Neuronal stem cell (in vitro differentiated cells): ENCODE measurements around the gene OR52B4.
"Not testable (repeated sequence)": the region's sequence is repeated elsewhere in the genome, so short reads cannot be mapped to it uniquely, and the experiment has no call there.

ENCODE experiments used
- DNase-seq: peaks from one replicate; pipeline ENCODE4 v3.0.0-alpha.2; 2013; ENCODE audit warnings: low spot score
- H2AFZ ChIP-seq: one replicate; pipeline ENCODE4 v1.6.1; 2013; ENCODE audit warnings: mild to moderate bottlenecking, low read length, inconsistent platforms
- H2AK5ac ChIP-seq: 2 replicates; pipeline ENCODE4 v1.6.1; 2013; ENCODE audit warnings: low read depth, mild to moderate bottlenecking, inconsistent platforms, low read length, moderate library complexity, mixed read lengths
- H2BK120ac ChIP-seq: 2 replicates; pipeline ENCODE4 v1.6.1; 2013; ENCODE audit warnings: low read depth, mild to moderate bottlenecking, inconsistent platforms, low read length, moderate library complexity, mixed read lengths
- H2BK12ac ChIP-seq: one replicate; pipeline ENCODE4 v1.6.1; 2013; ENCODE audit warnings: low read length, inconsistent platforms
- H2BK15ac ChIP-seq: 2 replicates; pipeline ENCODE4 v1.6.1; 2013; ENCODE audit warnings: mild to moderate bottlenecking, low read length, inconsistent platforms, mixed read lengths
- H2BK5ac ChIP-seq: one replicate; pipeline ENCODE4 v1.6.1; 2013; ENCODE audit warnings: inconsistent platforms, mild to moderate bottlenecking, low read length, moderate library complexity
- H3K14ac ChIP-seq: one replicate; pipeline ENCODE4 v1.6.1; 2013; ENCODE audit warnings: low read length, inconsistent platforms
- H3K18ac ChIP-seq: 2 replicates; pipeline ENCODE4 v1.6.1; 2013; ENCODE audit warnings: low read length, inconsistent platforms
- H3K23ac ChIP-seq: 2 replicates; pipeline ENCODE4 v1.6.1; 2013; ENCODE audit warnings: low read depth, mild to moderate bottlenecking, mixed read lengths, low read length, inconsistent platforms; ENCODE audit not compliant: poor library complexity
- H3K27ac ChIP-seq: replicated peaks from 3 replicates; pipeline ENCODE4 v1.5.1; 2013; ENCODE audit warnings: low read length, inconsistent platforms
- H3K27me3 ChIP-seq, 3 experiments: 2 replicates each; pipeline ENCODE4 v1.6.1; 2013; ENCODE audit warnings: low read length in 3 of 3, mild to moderate bottlenecking in 2 of 3, inconsistent platforms in 1 of 3, low read depth in 1 of 3, mixed read lengths in 1 of 3, moderate library complexity in 1 of 3; ENCODE audit not compliant: control insufficient read depth in 3 of 3, insufficient read depth in 3 of 3
- H3K36me3 ChIP-seq, 2 donors: replicated peaks in 1 of 2; 2 replicates each; pipeline ENCODE4 v1.6.1; 2013; ENCODE audit warnings: low read length in 2 of 2; ENCODE audit not compliant: control insufficient read depth in 2 of 2, insufficient read depth in 2 of 2
- H3K4ac ChIP-seq: 2 replicates; pipeline ENCODE4 v1.6.1; 2013; ENCODE audit warnings: inconsistent platforms, mild to moderate bottlenecking, low read length, moderate library complexity
- H3K4me1 ChIP-seq, 2 donors: 1 replicate in 1 of 2; 2 replicates in 1 of 2; pipeline ENCODE4 v1.6.1; 2013; ENCODE audit warnings: low read length in 2 of 2, low read depth in 1 of 2; ENCODE audit not compliant: control insufficient read depth in 2 of 2, insufficient read depth in 1 of 2
- H3K4me2 ChIP-seq: one replicate; pipeline ENCODE4 v1.6.1; 2013; ENCODE audit warnings: mild to moderate bottlenecking, low read length, inconsistent platforms; ENCODE audit not compliant: insufficient read depth, poor library complexity, severe bottlenecking
- H3K4me3 ChIP-seq, 2 donors: 2 replicates each; pipeline ENCODE4 v1.5.1; 2013; ENCODE audit warnings: low read length in 2 of 2, mild to moderate bottlenecking in 2 of 2, inconsistent platforms in 1 of 2, moderate library complexity in 1 of 2
- H3K79me1 ChIP-seq: one replicate; pipeline ENCODE4 v1.6.1; 2013; ENCODE audit warnings: low read depth, mild to moderate bottlenecking, inconsistent platforms, low read length, moderate library complexity
- H3K9ac ChIP-seq: one replicate; pipeline ENCODE4 v1.6.1; 2013; ENCODE audit warnings: mild to moderate bottlenecking, low read depth, low read length, inconsistent platforms; ENCODE audit not compliant: poor library complexity
- H3K9me3 ChIP-seq, 2 donors: replicated peaks in 1 of 2; 2 replicates each; pipeline versions ENCODE3 to v1.6.1; 2013; ENCODE audit warnings: low read length in 2 of 2, mild to moderate bottlenecking in 2 of 2, inconsistent platforms in 1 of 2, low read depth in 1 of 2, mixed read lengths in 1 of 2, moderate library complexity in 1 of 2; ENCODE audit not compliant: control insufficient read depth in 2 of 2, insufficient read depth in 1 of 2
- H4K8ac ChIP-seq: one replicate; pipeline ENCODE4 v1.6.1; 2013; ENCODE audit warnings: low read depth, mild to moderate bottlenecking, inconsistent platforms, low read length, moderate library complexity
- H4K91ac ChIP-seq: one replicate; pipeline ENCODE4 v1.6.1; 2013; ENCODE audit warnings: low read length, low read depth, mild to moderate bottlenecking, inconsistent platforms; ENCODE audit not compliant: poor library complexity
- WGBS, 2 donors: extraction: QIAGEN DNeasy Blood & Tissue Kit; methylation state at CpG; one replicate each; pipeline ENCODE4 v1.1.7; 2013; ENCODE audit warnings: missing lambda C conversion rate in 2 of 2, mixed read lengths in 1 of 2; ENCODE audit not compliant: insufficient read length in 2 of 2, insufficient replicate concordance in 1 of 2; ENCODE audit errors: extremely low coverage in 2 of 2; 5-methylcytosine and 5-hydroxymethylcytosine counted together

The OR52B4 gene

DNA sequence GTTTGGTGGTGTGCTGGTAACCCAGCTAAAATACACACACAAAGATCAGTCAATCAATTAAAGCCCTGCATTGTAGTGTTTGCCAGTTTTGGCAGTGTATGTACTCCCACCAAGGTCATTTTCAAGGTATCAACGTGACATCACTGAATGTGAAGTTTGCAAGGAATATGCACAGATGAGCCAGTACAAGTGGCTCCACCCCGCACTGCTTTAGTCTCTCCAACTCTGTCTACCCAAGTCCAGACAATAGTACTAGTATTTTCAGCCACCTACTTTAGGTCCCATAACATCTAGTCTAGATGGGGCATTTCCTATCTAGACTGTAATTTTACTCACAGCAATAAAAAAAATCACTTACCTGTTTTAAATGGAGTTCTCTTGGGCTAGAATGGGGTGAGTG is 22.8 kb downstream of the OR52B4 start:
- H2BK5ac ChIP-seq, H3K36me3 ChIP-seq, H3K4ac ChIP-seq, H2AFZ ChIP-seq, H3K4me1 ChIP-seq, H3K9me3 ChIP-seq, H4K91ac ChIP-seq, H3K27me3 ChIP-seq, H3K4me2 ChIP-seq, H3K4me3 ChIP-seq, H2BK120ac ChIP-seq, DNase-seq, H3K18ac ChIP-seq, H3K9ac ChIP-seq, H3K23ac ChIP-seq, H4K8ac ChIP-seq, H2AK5ac ChIP-seq, H2BK12ac ChIP-seq, H3K79me1 ChIP-seq, H3K14ac ChIP-seq, H3K27ac ChIP-seq, H2BK15ac ChIP-seq: not testable (repeated sequence)
- no CpG with 5 or more reads among the region's 2 CpGs for WGBS, 2 donors

DNA sequence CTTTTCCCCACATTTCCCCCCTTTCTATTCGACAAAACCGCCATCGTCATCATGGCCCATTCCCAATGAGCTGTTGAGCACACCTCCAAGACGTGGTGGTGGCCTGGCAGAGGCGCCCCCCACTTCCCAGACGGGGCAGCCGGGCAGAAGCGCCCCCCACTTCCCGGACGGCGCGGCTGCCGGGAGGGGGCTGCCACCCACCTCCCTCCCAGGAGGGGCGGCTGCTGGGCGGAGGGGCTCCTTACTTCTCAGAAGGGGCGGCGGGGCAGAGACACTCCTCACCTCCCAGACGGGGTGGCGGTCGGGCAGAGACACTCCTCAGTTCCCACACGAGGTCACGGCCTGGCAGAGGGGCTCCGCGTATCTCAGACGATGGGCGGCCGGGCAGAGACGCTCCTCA is 33.8 kb downstream of the OR52B4 start:
- H3K4me2 ChIP-seq, H3K18ac ChIP-seq, H3K79me1 ChIP-seq, H2AK5ac ChIP-seq, H4K8ac ChIP-seq, H2BK120ac ChIP-seq, H2BK12ac ChIP-seq, H3K23ac ChIP-seq, H3K9me3 ChIP-seq, H3K27me3 ChIP-seq, H3K27ac ChIP-seq, H3K36me3 ChIP-seq, H2BK15ac ChIP-seq, H3K4ac ChIP-seq, H3K4me1 ChIP-seq, H3K14ac ChIP-seq, H2AFZ ChIP-seq, H3K9ac ChIP-seq, H4K91ac ChIP-seq, H3K4me3 ChIP-seq, H2BK5ac ChIP-seq, DNase-seq: not testable (repeated sequence)
- WGBS, 2 donors, result no CpG with 5 or more reads among the region's 28 CpGs
